Omental fat pad (tissue), 4 donors: Measurements from ENCODE around the gene GALNT16. TPM values are rescaled to one million over a fixed set of nuclear protein-coding genes. Genes with fewer than 3 reads are reported as not detected.

Experiments
- ATAC-seq: fragments of 150-250 bp; one replicate; pipeline ENCODE4 v1.9.1; 2016; ENCODE audit warnings: mild to moderate bottlenecking, moderate library complexity; ENCODE audit not compliant: low FRiP score
- DNase-seq: peaks from one replicate; pipeline ENCODE4 v3.0.0-alpha.2; 2019; ENCODE audit warnings: low spot score
- CTCF ChIP-seq, 3 donors: fragments of 450-650 bp; IDR thresholded peaks; one replicate each; pipeline ENCODE4 v1.5.1; 2016 to 2017; ENCODE audit warnings: antibody characterized with exemption in 3 of 3, mild to moderate bottlenecking in 3 of 3, moderate library complexity in 2 of 3
- total RNA-seq, 4 donors: library from RNA; depleted of rRNA; stranded (reverse); fragments of >200 nt; gene quantifications; one replicate each; pipeline ENCODE4 v1.1.0, GENCODE V29; 2016

The GALNT16 gene
- total RNA-seq, 4 donors from 2014 or later = 6.5 to 18.3 (median 8.1) TPM

GRCh38 chr14:69317102-69317755 is 57.3 kb downstream of the GALNT16 start:
- ATAC-seq (peak; percentile 85), DNase-seq (no peak)
- no peak for TF ChIP-seq CTCF (IDR thresholded peaks at IDR 0.05)

GRCh38 chr14:69317780-69318179 is 57.8 kb downstream of the GALNT16 start:
- DNase-seq (no peak), ATAC-seq (no peak)
- TF ChIP-seq CTCF (IDR thresholded peaks at IDR 0.05) = no peak

- DNase-seq (no peak), ATAC-seq (no peak)
- no peak for TF ChIP-seq CTCF (IDR thresholded peaks at IDR 0.05)
Measured at GRCh38 chr14:69318241-69318640, 58.3 kb downstream of the GALNT16 start.

- no peak for DNase-seq
- no peak for ATAC-seq
- TF ChIP-seq CTCF (IDR thresholded peaks at IDR 0.05) = no peak
Measured at GRCh38 chr14:69318901-69319475, 59.0 kb downstream of the GALNT16 start.

- DNase-seq (no peak), ATAC-seq (no peak)
- no peak for TF ChIP-seq CTCF (IDR thresholded peaks at IDR 0.05)
Measured at GRCh38 chr14:69319911-69320310, 60.0 kb downstream of the GALNT16 start.

- TF ChIP-seq CTCF (IDR thresholded peaks at IDR 0.05) = no peak
- DNase-seq = no peak
Measured at GRCh38 chr14:69320581-69321365, 60.8 kb downstream of the GALNT16 start.

More at GRCh38 chr14:69320581-69321365, 60.8 kb downstream of the GALNT16 start:
- ATAC-seq = no peak
